GM21526 (cell line): Measurements from ENCODE around the gene USP16.

ENCODE experiments used
- ATAC-seq: cut with Tn5 transposase; IDR thresholded peaks from one replicate; pipeline ENCODE4 v1.9.1; 2021; ENCODE audit warnings: moderate library complexity; ENCODE audit not compliant: unreplicated experiment, low FRiP score

USP16 gene

DNA sequence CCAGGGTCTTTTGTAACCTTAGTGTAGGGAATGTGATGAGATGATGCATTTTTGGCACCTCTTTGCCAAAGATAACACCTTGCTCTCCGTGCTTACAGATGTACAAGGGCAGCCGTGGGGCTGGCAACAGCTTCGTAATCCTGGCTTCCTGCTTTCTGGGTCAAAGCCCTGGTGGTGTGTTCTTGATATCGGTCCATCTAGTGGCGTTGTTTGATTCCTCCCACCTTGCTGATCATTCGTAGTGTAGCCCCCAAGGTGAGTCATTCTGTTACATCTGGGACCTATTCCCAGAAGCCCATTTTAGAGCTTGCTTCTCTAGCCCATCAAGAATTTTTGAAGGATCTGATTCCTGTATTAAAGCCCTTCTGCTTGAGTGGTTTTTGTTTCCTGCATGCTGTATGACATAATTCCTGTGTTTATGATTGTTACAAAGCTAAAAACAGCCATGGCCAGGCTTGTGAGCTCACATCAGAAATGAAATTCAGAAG, 56.0 kb downstream of the USP16 start:
- ATAC-seq: no peak

DNA sequence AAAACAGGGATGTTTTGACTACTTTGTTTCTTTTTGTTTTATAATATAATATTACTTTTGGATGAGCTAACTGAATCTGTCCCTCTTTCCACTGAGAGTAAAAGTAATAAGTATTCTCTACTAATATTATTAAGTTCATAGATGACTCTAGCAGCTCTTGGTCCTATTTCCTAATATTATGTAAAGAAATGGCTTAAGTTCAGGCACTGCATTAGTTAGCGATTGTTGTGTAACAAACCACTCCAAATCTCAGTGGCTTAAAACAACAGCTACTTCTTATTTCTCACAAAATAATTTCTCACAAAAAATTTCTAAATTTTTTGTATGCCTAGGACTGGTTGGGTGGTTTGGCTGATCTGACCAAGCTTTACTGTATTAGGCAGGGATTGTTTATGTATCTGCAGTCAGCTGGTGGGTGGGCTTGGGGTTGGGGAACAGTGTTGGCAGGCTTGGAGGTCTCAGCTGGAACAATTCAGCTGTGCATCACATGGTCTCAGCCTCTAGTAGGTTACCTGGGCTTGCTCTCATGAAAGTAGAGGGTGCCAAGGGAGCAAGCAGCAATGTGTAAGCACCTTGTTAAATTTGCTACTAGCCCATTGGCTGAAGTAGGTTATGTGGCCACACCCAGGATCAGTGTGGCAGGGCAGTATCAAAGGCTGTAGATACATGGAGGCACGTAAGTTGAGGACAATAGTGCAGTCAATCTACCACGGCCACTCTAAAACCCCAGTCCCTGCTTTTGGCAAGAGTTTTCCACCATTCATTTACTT, 57.8 kb downstream of the USP16 start:
- ATAC-seq: no peak

- no peak for ATAC-seq
Measured at GRCh38 chr21:29083306-29083705, 58.8 kb downstream of the USP16 start.

DNA sequence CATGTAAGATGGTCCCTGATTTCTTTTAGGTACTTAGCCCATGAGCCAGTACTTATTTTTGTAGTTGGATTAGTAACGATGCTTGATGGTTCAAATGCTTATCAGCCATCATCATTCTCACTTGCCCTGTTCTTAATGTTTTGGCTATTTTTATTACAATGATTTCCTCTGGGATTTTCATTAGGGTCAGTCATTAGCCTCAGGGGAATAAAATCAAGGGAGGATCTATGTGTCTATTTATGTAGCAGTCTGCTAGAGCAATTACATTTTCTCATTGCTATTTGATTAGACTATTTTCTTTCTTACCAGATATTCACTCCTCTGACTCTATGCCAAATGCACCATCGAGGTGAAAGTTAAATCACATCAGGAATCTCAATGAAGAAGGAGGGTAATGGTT, 59.9 kb downstream of the USP16 start:
- ATAC-seq: no peak

DNA sequence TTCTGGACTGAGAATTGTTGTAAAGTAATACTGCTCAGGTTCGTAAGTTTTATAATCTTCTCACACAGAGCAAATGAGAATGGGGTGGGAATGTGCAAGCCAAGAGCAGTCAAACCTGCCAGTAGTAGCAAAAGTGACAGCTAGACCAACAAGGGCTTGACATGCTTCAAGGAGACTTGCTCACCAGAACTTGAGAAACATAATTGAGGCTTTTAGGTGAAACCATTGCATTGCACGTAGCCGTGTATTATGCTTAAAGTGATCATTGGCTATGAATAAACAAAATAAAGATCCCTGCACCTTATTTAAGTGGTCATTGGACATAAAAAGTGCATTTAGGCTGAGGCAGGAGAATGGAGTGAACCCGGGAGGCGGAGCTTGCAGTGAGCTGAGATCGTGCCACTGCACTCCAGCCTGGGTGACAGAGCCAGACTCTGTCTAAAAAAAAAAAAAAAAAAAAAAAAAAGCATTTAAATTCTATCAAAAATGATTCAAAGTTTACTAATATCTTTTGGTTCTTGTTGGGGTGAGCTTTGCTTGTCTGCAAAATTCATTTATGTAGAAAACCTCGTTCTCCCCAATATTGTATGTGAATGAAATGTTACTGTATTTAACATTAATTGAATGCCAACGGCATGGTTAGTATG, 60.8 kb downstream of the USP16 start:
- no peak for ATAC-seq

GRCh38 chr21:29091033-29091432, 66.6 kb downstream of the USP16 start:
- no peak for ATAC-seq

GRCh38 chr21:29092102-29092959, 67.9 kb downstream of the USP16 start:
- ATAC-seq: no peak

- ATAC-seq: no peak
Measured at GRCh38 chr21:29096218-29097015, 71.9 kb downstream of the USP16 start.

DNA sequence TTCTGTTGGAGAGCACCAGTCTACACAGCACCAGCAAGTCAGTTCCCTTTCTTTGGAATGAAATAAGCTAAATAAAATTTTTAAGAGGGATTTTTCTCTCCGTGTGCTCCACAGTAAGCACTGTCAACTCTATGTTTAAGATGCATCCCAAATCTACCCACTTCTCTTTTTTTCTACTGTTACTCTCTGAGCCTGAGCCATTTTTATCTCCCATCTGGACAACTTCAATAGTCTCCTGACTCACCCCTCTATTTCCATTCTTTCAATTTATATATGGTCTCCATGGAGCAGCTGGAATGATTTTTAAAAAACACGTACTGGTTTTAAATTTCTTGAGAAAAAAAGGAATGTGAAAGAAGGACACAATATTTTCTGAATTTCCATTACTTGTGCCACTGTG, 73.7 kb downstream of the USP16 start:
- no peak for ATAC-seq

DNA sequence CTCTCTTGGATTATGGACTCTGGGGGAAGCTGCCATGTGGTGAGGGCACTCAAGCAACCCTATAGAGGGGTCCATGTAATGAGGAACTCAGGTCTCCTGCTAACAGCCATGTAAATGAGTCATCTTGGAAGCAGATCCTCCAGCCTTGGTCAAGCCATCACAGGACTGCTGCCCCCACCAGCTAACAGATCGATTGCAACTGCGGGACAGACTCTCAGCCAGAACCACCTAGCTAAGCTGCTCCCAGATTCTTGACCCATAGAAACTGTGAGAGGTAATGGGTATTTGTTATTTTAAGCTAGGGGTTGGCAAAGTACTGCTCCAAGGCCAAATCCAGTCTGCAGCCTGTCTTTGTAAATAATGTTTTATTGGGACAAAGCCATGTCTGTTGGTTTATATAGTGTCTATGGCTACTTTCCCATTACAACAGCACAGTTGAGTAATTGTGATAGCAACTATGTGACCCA, 78.4 kb downstream of the USP16 start:
- no peak for ATAC-seq
